HepG2 (cell line): Measurements from ENCODE around the gene ZMIZ1. TPM values are rescaled to one million over a fixed set of nuclear protein-coding genes. Genes with fewer than 3 reads are reported as not detected.

Experiments
- HOXA5 ChIP-seq: sonication (generic); formaldehyde crosslinking; IDR thresholded peaks from 2 replicates; pipeline ENCODE4 v1.4.0; 2020; ENCODE audit warnings: missing genetic modification reagents
- IKZF1 ChIP-seq: fragments of 450-650 bp; IDR thresholded peaks from 2 replicates; pipeline ENCODE4 v1.7.1; 2016
- RORA ChIP-seq: sonication (generic); formaldehyde crosslinking; IDR thresholded peaks from 2 replicates; pipeline ENCODE4 v1.5.0; 2020; ENCODE audit warnings: mild to moderate bottlenecking, missing genetic modification reagents, moderate library complexity
- SRSF9 ChIP-seq: fragments of 200-400 bp; formaldehyde crosslinking; IDR thresholded peaks from 2 replicates; pipeline ENCODE4 v1.6.1; 2018; ENCODE audit warnings: borderline replicate concordance, mild to moderate bottlenecking, low read depth, low read length; ENCODE audit not compliant: insufficient read depth, poor library complexity, severe bottlenecking
- ZMYM2 ChIP-seq: sonication (generic); formaldehyde crosslinking; IDR thresholded peaks from 2 replicates; pipeline ENCODE4 v1.8.0; 2022; ENCODE audit warnings: mild to moderate bottlenecking, missing genetic modification reagents
- polyA plus RNA-seq, 8 experiments: library from polyadenylated mRNA; depleted of rRNA in 3 of 8; stranded (reverse) in 7 of 8; unstranded in 1 of 8; fragments of >200 nt; fragmentation: Illumina TruSeq in 4 of 8; extraction: Trizol in 4 of 8; gene quantifications; 2 replicates each; pipeline versions ENCODE4 v1.2.1 to v1.2.3, GENCODE V29; 2011 to 2016; ENCODE audit warnings: low read depth in 4 of 8, missing spikeins in 1 of 8, mixed read lengths in 1 of 8; ENCODE audit not compliant: insufficient read depth in 1 of 8
- total RNA-seq, 5 experiments: library from RNA; depleted of rRNA; stranded (reverse); fragments of >200 nt; fragmentation: Illumina TruSeq; extraction: Trizol; gene quantifications; 2 replicates each; pipeline ENCODE4 v1.2.3, GENCODE V29; 2016; ENCODE audit warnings: low read depth in 1 of 5
- TF ChIP-seq, protein P1 (sequence below): sonication (generic); formaldehyde crosslinking; IDR thresholded peaks from 2 replicates; pipeline ENCODE4 v1.5.0; 2020; ENCODE audit warnings: mild to moderate bottlenecking, missing genetic modification reagents
- TF ChIP-seq, protein P2 (sequence below): sonication (generic); formaldehyde crosslinking; IDR thresholded peaks from 2 replicates; pipeline ENCODE4 v1.5.0; 2020; ENCODE audit warnings: mild to moderate bottlenecking, missing genetic modification reagents, borderline replicate concordance
- TF ChIP-seq, protein P3 (sequence below), 2 experiments: sonication (generic) in 1 of 2; formaldehyde crosslinking in 1 of 2; IDR thresholded peaks; 2 replicates each; pipeline versions ENCODE4 v1.5.1 to v1.6.1; 2011 to 2020; ENCODE audit warnings: borderline replicate concordance in 1 of 2, low read depth in 1 of 2, low read length in 1 of 2, mild to moderate bottlenecking in 1 of 2, missing genetic modification reagents in 1 of 2, moderate library complexity in 1 of 2

The ZMIZ1 gene
- total and polyA plus RNA-seq, 2 of the 13 experiments (the other 11 are each of a cell fraction or from before 2014, with no cell fraction given), result 5.3 to 10.2 TPM

DNA sequence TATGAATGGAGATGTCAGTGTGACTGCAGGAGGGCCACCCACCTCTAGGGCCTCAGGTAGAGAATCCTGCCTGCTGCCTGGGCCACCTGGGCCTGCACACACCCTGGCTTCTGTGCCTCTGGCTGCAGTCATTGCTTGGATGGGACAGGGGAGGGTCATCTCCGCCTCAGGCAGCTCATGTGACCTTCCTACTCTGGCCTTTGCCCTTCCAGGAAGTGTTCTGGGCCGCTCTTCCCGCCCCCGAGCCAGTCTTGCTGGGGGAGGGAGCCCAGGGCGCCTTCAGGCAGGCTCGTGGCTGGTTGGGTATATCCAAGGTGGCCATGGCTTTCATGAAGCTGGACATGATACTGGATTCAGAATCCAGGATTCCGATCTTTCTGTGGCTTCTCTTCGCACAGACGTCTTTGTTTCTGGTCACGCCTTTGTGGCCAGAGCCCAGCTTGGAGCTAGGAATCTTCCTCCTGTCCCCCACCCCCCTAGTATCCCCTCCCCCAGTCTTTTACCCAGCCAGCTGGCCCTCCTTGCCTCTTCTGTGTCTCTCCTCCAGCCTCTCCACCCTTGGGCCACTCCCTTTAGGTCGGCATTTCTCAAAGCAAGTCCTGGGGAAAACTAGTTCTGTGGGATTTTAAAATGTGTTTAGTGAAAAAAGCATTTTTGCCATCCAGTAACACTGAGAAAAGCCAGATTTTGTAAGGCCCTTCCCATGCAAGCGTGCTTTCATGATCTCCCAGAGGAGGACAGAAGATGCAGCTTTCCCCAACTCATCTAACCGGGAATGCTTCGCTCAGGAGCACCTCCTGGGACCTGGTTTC lies 119.6 kb downstream of the ZMIZ1 start (continued):
- no peak for TF ChIP-seq SRSF9
- 0 out of 2 replicates have a peak, but pooled peaks have one; percentile 68 for TF ChIP-seq ZMYM2 (CRISPR knock-in tag)
- TF ChIP-seq, protein P1, sequence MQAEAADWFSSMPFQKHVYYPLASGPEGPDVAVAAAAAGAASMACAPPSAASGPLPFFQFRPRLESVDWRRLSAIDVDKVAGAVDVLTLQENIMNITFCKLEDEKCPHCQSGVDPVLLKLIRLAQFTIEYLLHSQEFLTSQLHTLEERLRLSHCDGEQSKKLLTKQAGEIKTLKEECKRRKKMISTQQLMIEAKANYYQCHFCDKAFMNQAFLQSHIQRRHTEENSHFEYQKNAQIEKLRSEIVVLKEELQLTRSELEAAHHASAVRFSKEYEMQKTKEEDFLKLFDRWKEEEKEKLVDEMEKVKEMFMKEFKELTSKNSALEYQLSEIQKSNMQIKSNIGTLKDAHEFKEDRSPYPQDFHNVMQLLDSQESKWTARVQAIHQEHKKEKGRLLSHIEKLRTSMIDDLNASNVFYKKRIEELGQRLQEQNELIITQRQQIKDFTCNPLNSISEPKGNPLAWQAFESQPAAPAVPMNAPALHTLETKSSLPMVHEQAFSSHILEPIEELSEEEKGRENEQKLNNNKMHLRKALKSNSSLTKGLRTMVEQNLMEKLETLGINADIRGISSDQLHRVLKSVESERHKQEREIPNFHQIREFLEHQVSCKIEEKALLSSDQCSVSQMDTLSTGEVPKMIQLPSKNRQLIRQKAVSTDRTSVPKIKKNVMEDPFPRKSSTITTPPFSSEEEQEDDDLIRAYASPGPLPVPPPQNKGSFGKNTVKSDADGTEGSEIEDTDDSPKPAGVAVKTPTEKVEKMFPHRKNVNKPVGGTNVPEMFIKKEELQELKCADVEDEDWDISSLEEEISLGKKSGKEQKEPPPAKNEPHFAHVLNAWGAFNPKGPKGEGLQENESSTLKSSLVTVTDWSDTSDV (CRISPR knock-in tag), result no peak
- no peak for TF ChIP-seq RORA (CRISPR knock-in tag)
- no peak for TF ChIP-seq IKZF1
- TF ChIP-seq, protein P2, sequence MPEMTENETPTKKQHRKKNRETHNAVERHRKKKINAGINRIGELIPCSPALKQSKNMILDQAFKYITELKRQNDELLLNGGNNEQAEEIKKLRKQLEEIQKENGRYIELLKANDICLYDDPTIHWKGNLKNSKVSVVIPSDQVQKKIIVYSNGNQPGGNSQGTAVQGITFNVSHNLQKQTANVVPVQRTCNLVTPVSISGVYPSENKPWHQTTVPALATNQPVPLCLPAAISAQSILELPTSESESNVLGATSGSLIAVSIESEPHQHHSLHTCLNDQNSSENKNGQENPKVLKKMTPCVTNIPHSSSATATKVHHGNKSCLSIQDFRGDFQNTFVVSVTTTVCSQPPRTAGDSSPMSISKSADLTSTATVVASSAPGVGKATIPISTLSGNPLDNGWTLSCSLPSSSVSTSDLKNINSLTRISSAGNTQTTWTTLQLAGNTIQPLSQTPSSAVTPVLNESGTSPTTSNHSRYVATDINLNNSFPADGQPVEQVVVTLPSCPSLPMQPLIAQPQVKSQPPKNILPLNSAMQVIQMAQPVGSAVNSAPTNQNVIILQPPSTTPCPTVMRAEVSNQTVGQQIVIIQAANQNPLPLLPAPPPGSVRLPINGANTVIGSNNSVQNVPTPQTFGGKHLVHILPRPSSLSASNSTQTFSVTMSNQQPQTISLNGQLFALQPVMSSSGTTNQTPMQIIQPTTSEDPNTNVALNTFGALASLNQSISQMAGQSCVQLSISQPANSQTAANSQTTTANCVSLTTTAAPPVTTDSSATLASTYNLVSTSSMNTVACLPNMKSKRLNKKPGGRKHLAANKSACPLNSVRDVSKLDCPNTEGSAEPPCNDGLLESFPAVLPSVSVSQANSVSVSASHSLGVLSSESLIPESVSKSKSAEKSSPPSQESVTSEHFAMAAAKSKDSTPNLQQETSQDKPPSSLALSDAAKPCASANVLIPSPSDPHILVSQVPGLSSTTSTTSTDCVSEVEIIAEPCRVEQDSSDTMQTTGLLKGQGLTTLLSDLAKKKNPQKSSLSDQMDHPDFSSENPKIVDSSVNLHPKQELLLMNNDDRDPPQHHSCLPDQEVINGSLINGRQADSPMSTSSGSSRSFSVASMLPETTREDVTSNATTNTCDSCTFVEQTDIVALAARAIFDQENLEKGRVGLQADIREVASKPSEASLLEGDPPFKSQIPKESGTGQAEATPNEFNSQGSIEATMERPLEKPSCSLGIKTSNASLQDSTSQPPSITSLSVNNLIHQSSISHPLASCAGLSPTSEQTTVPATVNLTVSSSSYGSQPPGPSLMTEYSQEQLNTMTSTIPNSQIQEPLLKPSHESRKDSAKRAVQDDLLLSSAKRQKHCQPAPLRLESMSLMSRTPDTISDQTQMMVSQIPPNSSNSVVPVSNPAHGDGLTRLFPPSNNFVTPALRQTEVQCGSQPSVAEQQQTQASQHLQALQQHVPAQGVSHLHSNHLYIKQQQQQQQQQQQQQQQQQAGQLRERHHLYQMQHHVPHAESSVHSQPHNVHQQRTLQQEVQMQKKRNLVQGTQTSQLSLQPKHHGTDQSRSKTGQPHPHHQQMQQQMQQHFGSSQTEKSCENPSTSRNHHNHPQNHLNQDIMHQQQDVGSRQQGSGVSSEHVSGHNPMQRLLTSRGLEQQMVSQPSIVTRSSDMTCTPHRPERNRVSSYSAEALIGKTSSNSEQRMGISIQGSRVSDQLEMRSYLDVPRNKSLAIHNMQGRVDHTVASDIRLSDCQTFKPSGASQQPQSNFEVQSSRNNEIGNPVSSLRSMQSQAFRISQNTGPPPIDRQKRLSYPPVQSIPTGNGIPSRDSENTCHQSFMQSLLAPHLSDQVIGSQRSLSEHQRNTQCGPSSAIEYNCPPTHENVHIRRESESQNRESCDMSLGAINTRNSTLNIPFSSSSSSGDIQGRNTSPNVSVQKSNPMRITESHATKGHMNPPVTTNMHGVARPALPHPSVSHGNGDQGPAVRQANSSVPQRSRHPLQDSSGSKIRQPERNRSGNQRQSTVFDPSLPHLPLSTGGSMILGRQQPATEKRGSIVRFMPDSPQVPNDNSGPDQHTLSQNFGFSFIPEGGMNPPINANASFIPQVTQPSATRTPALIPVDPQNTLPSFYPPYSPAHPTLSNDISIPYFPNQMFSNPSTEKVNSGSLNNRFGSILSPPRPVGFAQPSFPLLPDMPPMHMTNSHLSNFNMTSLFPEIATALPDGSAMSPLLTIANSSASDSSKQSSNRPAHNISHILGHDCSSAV (CRISPR knock-in tag), result no peak
- TF ChIP-seq, protein P3, sequence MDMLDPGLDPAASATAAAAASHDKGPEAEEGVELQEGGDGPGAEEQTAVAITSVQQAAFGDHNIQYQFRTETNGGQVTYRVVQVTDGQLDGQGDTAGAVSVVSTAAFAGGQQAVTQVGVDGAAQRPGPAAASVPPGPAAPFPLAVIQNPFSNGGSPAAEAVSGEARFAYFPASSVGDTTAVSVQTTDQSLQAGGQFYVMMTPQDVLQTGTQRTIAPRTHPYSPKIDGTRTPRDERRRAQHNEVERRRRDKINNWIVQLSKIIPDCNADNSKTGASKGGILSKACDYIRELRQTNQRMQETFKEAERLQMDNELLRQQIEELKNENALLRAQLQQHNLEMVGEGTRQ (IDR thresholded peaks at IDR 0.05; ENCODE audit: low read depth, low read length), result peak; percentile 33
- TF ChIP-seq, protein P3 (CRISPR knock-in tag; IDR thresholded peaks at IDR 0.05; ENCODE audit: borderline replicate concordance), result peak; percentile 60; the same call in 1 of the 2 replicates
- TF ChIP-seq HOXA5 (CRISPR knock-in tag), result no peak
